WI38 (cell line): ENCODE measurements around the gene BBOF1.
A peak's percentile ranks its signal among the peaks of the same experiment; 100 is the strongest.

Experiments
- H3K4me3 ChIP-seq: 2 replicates; pipeline ENCODE4 v1.5.1; 2011; ENCODE audit warnings: low read depth, mild to moderate bottlenecking, control low read depth, low read length
- CTCF ChIP-seq: IDR thresholded peaks from 2 replicates; pipeline ENCODE4 v1.5.1; 2012; ENCODE audit warnings: low read depth, mild to moderate bottlenecking, control low read depth, low read length

BBOF1 gene

GRCh38 chr14:74034572-74034971, 15.4 kb downstream of the BBOF1 start:
- TF ChIP-seq CTCF, result no peak

GRCh38 chr14:74035556-74035955, 16.4 kb downstream of the BBOF1 start:
- H3K4me3 ChIP-seq, result no peak overlapping the region
- no peak for TF ChIP-seq CTCF

More at GRCh38 chr14:74034572-74034971, 15.4 kb downstream of the BBOF1 start:
- no peak overlapping the region for H3K4me3 ChIP-seq

GRCh38 chr14:74038020-74038859, 19.1 kb downstream of the BBOF1 start:
- H3K4me3 ChIP-seq, result no peak overlapping the region
- peak; percentile 25; the same call in 1 of the 2 replicates for TF ChIP-seq CTCF

GRCh38 chr14:74042296-74042695, 23.1 kb downstream of the BBOF1 start:
- H3K4me3 ChIP-seq, result no peak overlapping the region
- no peak for TF ChIP-seq CTCF

GRCh38 chr14:74045522-74045921, 26.4 kb downstream of the BBOF1 start:
- TF ChIP-seq CTCF, result no peak
- no peak overlapping the region for H3K4me3 ChIP-seq

GRCh38 chr14:74048281-74048680, 29.1 kb downstream of the BBOF1 start:
- TF ChIP-seq CTCF, result no peak

GRCh38 chr14:74049876-74050495, 30.8 kb downstream of the BBOF1 start:
- H3K4me3 ChIP-seq, result no peak overlapping the region
- TF ChIP-seq CTCF, result no peak

More at GRCh38 chr14:74048281-74048680, 29.1 kb downstream of the BBOF1 start:
- H3K4me3 ChIP-seq, result no peak overlapping the region
